Transverse colon (tissue), 4 donors: ENCODE results near the gene UCKL1.

Source experiments
- EP300 ChIP-seq: sonication (generic); formaldehyde crosslinking; IDR thresholded peaks from one replicate; pipeline ENCODE4 v1.6.1; 2017; ENCODE audit warnings: antibody characterized with exemption, low read depth
- POLR2A ChIP-seq: fragments of 450-650 bp; IDR thresholded peaks from one replicate; pipeline ENCODE4 v1.6.1; 2016; ENCODE audit warnings: antibody characterized with exemption, mild to moderate bottlenecking, moderate library complexity
- POLR2AphosphoS5 ChIP-seq, 3 donors: sonication (generic); formaldehyde crosslinking; IDR thresholded peaks; one replicate each; pipeline ENCODE4 v1.6.1; 2016; ENCODE audit warnings: antibody characterized with exemption in 3 of 3
- TF ChIP-seq, protein P1 (sequence below), 5 experiments: fragments of 200-600 bp in 3 of 5; fragments of 450-650 bp in 2 of 5; sonication (generic) in 3 of 5; IDR thresholded peaks; 1 replicate in 2 of 5; 2 replicates in 3 of 5; pipeline ENCODE4 v1.5.1; 2016 to 2017; ENCODE audit warnings: antibody characterized with exemption in 5 of 5, inconsistent platforms in 3 of 5, mild to moderate bottlenecking in 2 of 5, moderate library complexity in 1 of 5

DNA sequence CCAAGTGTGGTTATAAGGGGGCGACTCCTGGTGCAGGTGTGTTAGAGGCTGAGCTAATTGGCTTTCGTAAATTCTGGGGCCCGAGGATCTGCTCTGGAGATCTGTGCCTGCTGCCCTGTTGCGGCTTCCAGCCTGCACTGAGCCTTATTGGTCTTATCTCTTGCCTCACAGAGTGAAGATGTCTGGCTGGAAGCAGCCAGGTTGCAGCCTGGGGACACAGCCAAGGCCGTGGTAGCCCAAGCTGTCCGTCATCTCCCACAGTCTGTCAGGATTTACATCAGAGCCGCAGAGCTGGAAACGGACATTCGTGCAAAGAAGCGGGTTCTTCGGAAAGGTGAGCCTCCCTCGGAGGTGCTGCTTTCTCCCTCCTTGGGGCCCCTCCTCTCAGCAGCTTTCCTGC, 44.7 kb upstream of the UCKL1 start:
- TF ChIP-seq EP300 (no peak), POLR2AphosphoS5 (IDR thresholded peaks at IDR 0.05) (no peak), POLR2A (no peak)
- TF ChIP-seq, protein P1, sequence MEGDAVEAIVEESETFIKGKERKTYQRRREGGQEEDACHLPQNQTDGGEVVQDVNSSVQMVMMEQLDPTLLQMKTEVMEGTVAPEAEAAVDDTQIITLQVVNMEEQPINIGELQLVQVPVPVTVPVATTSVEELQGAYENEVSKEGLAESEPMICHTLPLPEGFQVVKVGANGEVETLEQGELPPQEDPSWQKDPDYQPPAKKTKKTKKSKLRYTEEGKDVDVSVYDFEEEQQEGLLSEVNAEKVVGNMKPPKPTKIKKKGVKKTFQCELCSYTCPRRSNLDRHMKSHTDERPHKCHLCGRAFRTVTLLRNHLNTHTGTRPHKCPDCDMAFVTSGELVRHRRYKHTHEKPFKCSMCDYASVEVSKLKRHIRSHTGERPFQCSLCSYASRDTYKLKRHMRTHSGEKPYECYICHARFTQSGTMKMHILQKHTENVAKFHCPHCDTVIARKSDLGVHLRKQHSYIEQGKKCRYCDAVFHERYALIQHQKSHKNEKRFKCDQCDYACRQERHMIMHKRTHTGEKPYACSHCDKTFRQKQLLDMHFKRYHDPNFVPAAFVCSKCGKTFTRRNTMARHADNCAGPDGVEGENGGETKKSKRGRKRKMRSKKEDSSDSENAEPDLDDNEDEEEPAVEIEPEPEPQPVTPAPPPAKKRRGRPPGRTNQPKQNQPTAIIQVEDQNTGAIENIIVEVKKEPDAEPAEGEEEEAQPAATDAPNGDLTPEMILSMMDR (IDR thresholded peaks at IDR 0.05), result no peak
